Progenitor cell of endocrine pancreas (in vitro differentiated cells): Measurements from ENCODE around the gene CTXND1. TPM values are rescaled to one million over a fixed set of nuclear protein-coding genes. Genes with fewer than 3 reads are reported as not detected.

Experiments
- DNase-seq: peaks from one replicate; pipeline ENCODE4 v3.0.0; 2021; ENCODE audit warnings: low spot score; ENCODE audit not compliant: unreplicated experiment
- H3K27ac Mint-ChIP-seq: 2 replicates; pipeline ENCODE4 v1.8.0; 2021; ENCODE audit warnings: mild to moderate bottlenecking, moderate library complexity, mixed read lengths
- H3K27me3 Mint-ChIP-seq: 2 replicates; pipeline ENCODE4 v1.8.0; 2021; ENCODE audit warnings: mixed read lengths
- H3K36me3 Mint-ChIP-seq: 2 replicates; pipeline ENCODE4 v1.8.0; 2022; ENCODE audit warnings: mixed read lengths; ENCODE audit not compliant: insufficient read depth
- H3K4me1 Mint-ChIP-seq: 2 replicates; pipeline ENCODE4 v1.8.0; 2021; ENCODE audit warnings: low read depth, mixed read lengths
- H3K4me3 Mint-ChIP-seq: 2 replicates; pipeline ENCODE4 v1.8.0; 2021; ENCODE audit warnings: low read depth, mild to moderate bottlenecking, moderate library complexity, mixed read lengths
- H3K9me3 Mint-ChIP-seq: 2 replicates; pipeline ENCODE4 v1.8.0; 2021; ENCODE audit warnings: low read depth, mixed read lengths
- CTCF ChIP-seq: fragments of 200-600 bp; sonication (generic); IDR thresholded peaks from one replicate; pipeline ENCODE4 v1.5.0; 2021; ENCODE audit warnings: antibody characterized with exemption, mild to moderate bottlenecking; ENCODE audit not compliant: unreplicated experiment
- total RNA-seq: library from RNA; stranded (reverse); gene quantifications from 2 replicates; pipeline ENCODE4 v1.2.1, GENCODE V29; 2021

The CTXND1 gene
- total RNA-seq, 1 donor from 2014 or later, result 1.1 TPM

- H3K27ac Mint-ChIP-seq, result no peak overlapping the region
These were observed 80.2 kb downstream of the CTXND1 start for GRCh38 chr15:80171787-80172186.

DNA sequence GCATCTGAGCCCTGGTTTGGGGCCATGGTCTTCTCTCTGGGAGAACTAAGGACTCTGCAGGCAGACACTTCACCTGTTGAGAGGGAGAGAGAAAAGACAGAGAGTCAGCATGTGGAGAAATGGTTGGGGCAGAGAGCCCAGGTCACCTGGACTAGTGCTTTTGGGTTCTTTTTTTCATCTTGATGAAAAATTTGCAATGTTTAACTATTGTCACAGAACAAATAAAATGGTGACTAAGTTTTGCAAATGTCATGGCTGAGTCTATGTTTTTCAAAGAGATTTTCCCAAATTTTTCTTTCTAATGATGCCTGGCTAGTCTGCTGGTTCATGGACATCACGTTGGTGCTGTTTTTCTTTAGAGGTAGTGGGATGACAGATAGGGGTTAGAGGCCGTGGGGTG lies 81.4 kb downstream of the CTXND1 start:
- Mint-ChIP-seq H3K27ac (no peak overlapping the region), H3K9me3 (no peaks in the 10 kb centered on the region), H3K36me3 (peaks cover 5% of the 10 kb centered on the region), H3K4me3 (no peak overlapping the region), H3K4me1 (no peaks in the 10 kb centered on the region), H3K27me3 (no peaks in the 10 kb centered on the region)
- no peak for TF ChIP-seq CTCF
- DNase-seq, result no peak

More at GRCh38 chr15:80171787-80172186, 80.2 kb downstream of the CTXND1 start:
- Mint-ChIP-seq H3K9me3 (no peaks in the 10 kb centered on the region), H3K27me3 (no peaks in the 10 kb centered on the region), H3K4me3 (no peak overlapping the region), H3K36me3 (peaks cover 5% of the 10 kb centered on the region), H3K4me1 (no peaks in the 10 kb centered on the region)
- TF ChIP-seq CTCF, result no peak
- DNase-seq, result no peak

DNA sequence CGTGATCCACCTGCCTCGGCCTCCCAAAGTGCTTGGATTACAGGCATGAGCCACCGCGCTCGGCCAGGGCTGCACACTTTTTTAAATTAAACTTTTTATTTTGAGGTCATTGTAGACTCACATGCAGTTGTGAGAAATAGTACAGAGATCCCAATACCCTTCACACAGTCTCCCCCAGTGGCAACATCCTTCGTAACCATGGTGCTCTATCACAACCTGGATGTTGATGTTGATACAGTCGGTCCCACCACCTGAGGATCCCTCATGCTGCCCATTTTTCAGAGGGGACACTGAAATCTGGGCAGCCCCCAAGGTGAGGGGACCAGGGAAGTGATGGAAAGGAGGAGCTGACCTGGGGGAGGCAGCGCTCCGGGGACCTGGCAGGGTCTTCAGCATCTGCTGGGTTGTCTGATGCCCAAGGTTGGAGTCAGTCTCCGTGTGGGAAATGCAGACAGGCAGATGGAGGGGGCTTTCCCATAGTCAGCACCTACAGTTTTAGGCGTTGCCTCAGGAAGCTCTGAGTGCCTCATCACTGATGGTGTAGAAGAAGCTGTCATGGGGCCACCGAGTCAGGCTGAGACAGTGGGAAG lies 82.2 kb downstream of the CTXND1 start:
- Mint-ChIP-seq H3K9me3 (no peaks in the 10 kb centered on the region), H3K27me3 (no peaks in the 10 kb centered on the region), H3K27ac (no peak overlapping the region), H3K36me3 (peaks cover 5% of the 10 kb centered on the region), H3K4me1 (no peaks in the 10 kb centered on the region), H3K4me3 (no peak overlapping the region)
- no peak for DNase-seq
- no peak for TF ChIP-seq CTCF

- no peak for DNase-seq
- Mint-ChIP-seq H3K27ac (no peak overlapping the region), H3K4me3 (no peak overlapping the region), H3K36me3 (peaks cover 10% of the 10 kb centered on the region), H3K9me3 (no peaks in the 10 kb centered on the region), H3K4me1 (no peaks in the 10 kb centered on the region), H3K27me3 (no peaks in the 10 kb centered on the region)
- TF ChIP-seq CTCF, result no peak
These were observed 83.6 kb downstream of the CTXND1 start for GRCh38 chr15:80168421-80168820.

GRCh38 chr15:80167936-80168335 lies 84.1 kb downstream of the CTXND1 start:
- Mint-ChIP-seq H3K9me3 (no peaks in the 10 kb centered on the region), H3K27ac (no peak overlapping the region), H3K36me3 (peaks cover 10% of the 10 kb centered on the region), H3K4me1 (no peaks in the 10 kb centered on the region), H3K4me3 (no peak overlapping the region), H3K27me3 (no peaks in the 10 kb centered on the region)
- TF ChIP-seq CTCF, result no peak
- DNase-seq, result no peak
